Endothelial cell of umbilical vein (primary cell): ENCODE measurements around the gene GNAQ. TPM values are rescaled to one million over a fixed set of nuclear protein-coding genes. Genes with fewer than 3 reads are reported as not detected.

Experiments used
- BruUV-seq: library from RNA; stranded (reverse); fragments of 400-500 nt; replicated peaks from 2 replicates; lab custom pipeline; 2021; lab: Mats Ljungman, UMichigan
- CTCF ChIA-PET: fragments of 300-600, 350-600 bp; sonication (Branson Sonifier 250); formaldehyde crosslinking; loops from one replicate; lab custom pipeline; 2021; ENCODE audit warnings: antibody characterized with exemption, inconsistent platforms; lab: Charles Lee
- POLR2A ChIA-PET: fragments of 300-600, 350-600 bp; sonication (Branson Sonifier 250); formaldehyde crosslinking; loops from one replicate; lab custom pipeline; 2021; ENCODE audit warnings: antibody characterized with exemption, inconsistent platforms; lab: Charles Lee
- DNase-seq: peaks from one replicate; pipeline ENCODE4 v3.0.0-alpha.2; 2011; ENCODE audit warnings: low read depth, low spot score
- FAIRE-seq: peaks from 2 replicates; lab custom pipeline; 2011; peaks lifted over from hg19 to GRCh38; lab: Jason Lieb, UNC
- H2AFZ ChIP-seq: 2 replicates; pipeline ENCODE4 v1.6.0; 2012; ENCODE audit warnings: low read depth, low read length, control low read depth, inconsistent platforms
- H3K27ac ChIP-seq: 2 replicates; pipeline ENCODE4 v1.5.1; 2011; ENCODE audit warnings: low read depth, mild to moderate bottlenecking, control low read depth, low read length, moderate library complexity; ENCODE audit not compliant: insufficient read depth
- H3K27me3 ChIP-seq, 2 experiments: 2 replicates each; pipeline versions ENCODE4 v1.6.0 to v1.6.1; 2011; ENCODE audit warnings: low read length in 2 of 2, mixed read lengths in 1 of 2; ENCODE audit not compliant: control insufficient read depth in 2 of 2, insufficient read depth in 2 of 2
- H3K36me3 ChIP-seq, 2 experiments: 2 replicates in 1 of 2; 3 replicates in 1 of 2; pipeline ENCODE4 v1.5.1; 2011; ENCODE audit warnings: low read length in 2 of 2, mild to moderate bottlenecking in 1 of 2, moderate library complexity in 1 of 2; ENCODE audit not compliant: control insufficient read depth in 2 of 2, insufficient read depth in 2 of 2; ENCODE audit errors: extremely low read depth in 1 of 2
- H3K4me1 ChIP-seq: 3 replicates; pipeline ENCODE4 v1.5.1; 2011; ENCODE audit warnings: mild to moderate bottlenecking, low read length; ENCODE audit not compliant: control insufficient read depth, insufficient read depth; ENCODE audit errors: extremely low read depth
- H3K4me2 ChIP-seq: 2 replicates; pipeline ENCODE4 v1.6.1; 2011; ENCODE audit warnings: low read length, control low read depth, mixed read lengths; ENCODE audit not compliant: insufficient read depth
- H3K4me3 ChIP-seq, 3 experiments: fragments of 200-600 bp in 1 of 3; sonication (generic), shearing (Covaris generic) in 1 of 3; replicated peaks in 1 of 3; 2 replicates each; pipeline ENCODE4 v1.5.1; 2011 to 2016; ENCODE audit warnings: control low read depth in 3 of 3, low read length in 3 of 3, mild to moderate bottlenecking in 2 of 3, inconsistent platforms in 1 of 3, low read depth in 1 of 3, moderate library complexity in 1 of 3; ENCODE audit not compliant: insufficient read depth in 1 of 3
- H3K79me2 ChIP-seq: 2 replicates; pipeline ENCODE4 v1.6.0; 2012; ENCODE audit warnings: low read length, inconsistent platforms; ENCODE audit not compliant: control insufficient read depth, insufficient read depth
- H3K9ac ChIP-seq: replicated peaks from 2 replicates; pipeline ENCODE3; 2011; ENCODE audit warnings: low read length, control low read depth; ENCODE audit not compliant: insufficient read depth; ENCODE audit errors: extremely low read depth
- H3K9me1 ChIP-seq: replicated peaks from 3 replicates; pipeline ENCODE4 v1.6.0; 2011; ENCODE audit warnings: mild to moderate bottlenecking, low read length; ENCODE audit not compliant: control insufficient read depth, insufficient read depth; ENCODE audit errors: extremely low read depth
- H3K9me3 ChIP-seq: replicated peaks from 2 replicates; pipeline ENCODE4 v1.5.1; 2012; ENCODE audit warnings: low read length, inconsistent platforms; ENCODE audit not compliant: control insufficient read depth, insufficient read depth
- H4K20me1 ChIP-seq: replicated peaks from 2 replicates; pipeline ENCODE3; 2011; ENCODE audit warnings: mild to moderate bottlenecking, low read length; ENCODE audit not compliant: control insufficient read depth, insufficient read depth; ENCODE audit errors: extremely low read depth
- CTCF ChIP-seq, 2 donors: IDR thresholded peaks; 1 replicate in 1 of 2; 2 replicates in 1 of 2; pipeline ENCODE4 v1.5.1; 2011; ENCODE audit warnings: low read length in 2 of 2, mild to moderate bottlenecking in 2 of 2, moderate library complexity in 2 of 2, control low read depth in 1 of 2, inconsistent platforms in 1 of 2, low read depth in 1 of 2; ENCODE audit not compliant: insufficient read depth in 1 of 2; ENCODE audit errors: extremely low read depth in 1 of 2
- EZH2 ChIP-seq: IDR thresholded peaks from 2 replicates; pipeline ENCODE4 v1.6.1; 2012; ENCODE audit warnings: borderline replicate concordance, low read depth, mild to moderate bottlenecking, moderate library complexity, low read length, inconsistent platforms; ENCODE audit not compliant: severe bottlenecking
- FOS ChIP-seq: IDR thresholded peaks from 2 replicates; pipeline ENCODE4 v1.6.1; 2011; ENCODE audit warnings: mild to moderate bottlenecking, low read length, moderate library complexity, borderline replicate concordance; ENCODE audit not compliant: insufficient read depth
- GATA2 ChIP-seq: IDR thresholded peaks from 2 replicates; pipeline ENCODE4 v1.7.0; 2011; ENCODE audit warnings: low read depth, mild to moderate bottlenecking, moderate library complexity, mixed read lengths, low read length; ENCODE audit not compliant: insufficient read length, insufficient read depth
- JUN ChIP-seq: IDR thresholded peaks from 2 replicates; pipeline ENCODE4 v1.6.1; 2011; ENCODE audit warnings: borderline replicate concordance, low read depth; ENCODE audit not compliant: insufficient read length, insufficient read depth
- MAX ChIP-seq: IDR thresholded peaks from 2 replicates; pipeline ENCODE4 v1.6.1; 2011; ENCODE audit not compliant: insufficient read depth, insufficient read length
- MYC ChIP-seq: IDR thresholded peaks from one replicate; pipeline ENCODE4 v1.6.1; 2011; ENCODE audit warnings: mild to moderate bottlenecking, low read depth, low read length
- POLR2A ChIP-seq: IDR thresholded peaks from 2 replicates; pipeline ENCODE4 v1.6.1; 2012; ENCODE audit warnings: low read depth, mild to moderate bottlenecking, control low read depth, low read length
- POLR2AphosphoS5 ChIP-seq: IDR thresholded peaks from 2 replicates; pipeline ENCODE4 v1.6.1; 2012; ENCODE audit warnings: low read depth, mild to moderate bottlenecking, control low read depth, low read length, moderate library complexity; ENCODE audit not compliant: insufficient read depth
- dilution Hi-C: fragments of 300-500 bp; cut with MboI; formaldehyde crosslinking; loops from one replicate; pipeline ENCODE4 v1.15.0; 2019; ENCODE audit warnings: low sequenced_read_pairs; ENCODE audit not compliant: extremely low pct_ligation_motif_present
- intact Hi-C: fragments of 100-400 bp; cut with micrococcal nuclease; formaldehyde crosslinking; loops from one replicate; pipeline ENCODE4 v1.10.0; 2022
- polyA plus RNA-seq, 4 experiments: library from polyadenylated mRNA; depleted of rRNA in 3 of 4; stranded (reverse) in 3 of 4; unstranded in 1 of 4; fragments of >200 nt; gene quantifications; 2 replicates each; pipeline versions ENCODE4 v1.2.1 to v1.2.3, GENCODE V29; 2011 to 2012; ENCODE audit warnings: missing spikeins in 1 of 4
- total RNA-seq: library from RNA; stranded (reverse); gene quantifications from 2 replicates; pipeline ENCODE4 v1.2.3, GENCODE V29; 2021

Gene GNAQ
- total and polyA plus RNA-seq, 2 donors (not counting 3 experiments of a cell fraction or from before 2014, with no cell fraction given): 26.1 to 67.3 TPM

DNA sequence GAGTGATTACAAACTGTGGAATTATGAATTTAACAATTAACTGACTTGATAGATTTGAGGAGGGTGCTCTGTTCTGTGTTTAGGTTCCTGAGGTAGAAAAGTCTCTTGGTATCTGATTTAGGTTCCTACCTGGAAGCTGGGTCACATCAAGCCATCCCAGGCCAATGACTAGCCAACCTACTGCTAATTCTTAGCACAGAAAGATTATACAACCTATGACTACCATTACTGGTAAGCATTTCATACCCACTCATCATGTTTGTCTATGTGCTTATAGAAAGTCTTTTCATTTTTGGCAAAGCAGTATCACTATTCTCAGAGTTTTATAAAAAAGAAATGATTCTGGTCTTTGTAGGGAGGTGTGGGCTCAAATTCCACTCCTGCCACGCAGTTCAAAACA lies 49.7 kb downstream of the GNAQ start:
- peak overlapping the region; percentile 3 for H3K4me2 ChIP-seq
- H3K36me3 ChIP-seq: peaks cover 0 to 2% of the 10 kb centered on the region in 2 experiments
- H3K9ac ChIP-seq: no peak overlapping the region
- dilution Hi-C loops: no loop called here
- H3K9me1 ChIP-seq: no peaks in the 10 kb centered on the region
- no peaks in the 10 kb centered on the region for H4K20me1 ChIP-seq
- no TSS peak for BruUV-seq
- no peak overlapping the region for H3K4me3 ChIP-seq
- intact Hi-C loops: loop anchor here (1.0 kb wide), 1 partner anchor 7 kb away; no protein-coding TSS in a partner anchor
- no peaks in the 10 kb centered on the region for H3K27me3 ChIP-seq
- DNase-seq (no peak), FAIRE-seq (no peak)
- ChIA-PET CTCF (interaction anchor here (0.9 to 2.2 kb wide), 4 partner anchors 8 to 53 kb away, joined by 3 to 22 read pairs (median 5); no protein-coding TSS in a partner anchor), POLR2A (no interaction called here)
- peaks cover 37% of the 10 kb centered on the region for H3K4me1 ChIP-seq
- peaks cover 56% of the 10 kb centered on the region for H3K79me2 ChIP-seq
- H2AFZ ChIP-seq: no peak overlapping the region
- no peak for TF ChIP-seq JUN
- TF ChIP-seq POLR2AphosphoS5: no peak
- TF ChIP-seq MAX: no peak
- no peak for TF ChIP-seq FOS
- no peak for TF ChIP-seq EZH2
- no peak for TF ChIP-seq GATA2
- no peak for TF ChIP-seq CTCF (IDR thresholded peaks at IDR 0.05; ENCODE audit: extremely low read depth in 1 of 2, insufficient read depth in 1 of 2, low read depth in 1 of 2, low read length in 2 of 2)
- no peak for TF ChIP-seq MYC
- TF ChIP-seq POLR2A: no peak
- H3K9me3 ChIP-seq: no peaks in the 10 kb centered on the region
- H3K27ac ChIP-seq: no peak overlapping the region
